Measurements from ENCODE around the gene MRPL55. TPM values are rescaled to one million over a fixed set of nuclear protein-coding genes. Genes with fewer than 3 reads are reported as not detected.

The MRPL55 gene
- total RNA-seq, 1 donor: 32.5 TPM

GRCh38 chr1:228147768-228148167 is 38.7 kb upstream of the MRPL55 start:
- H3K4me3 ChIP-seq (ENCODE audit: low read depth, low read length): no peak overlapping the region
- no peak for TF ChIP-seq CTCF (IDR thresholded peaks at IDR 0.05; ENCODE audit: insufficient read depth, low read length)
- no peak for DNase-seq (ENCODE audit: low read depth)

GRCh38 chr1:228147151-228147693 is 38.1 kb upstream of the MRPL55 start:
- H3K4me3 ChIP-seq (ENCODE audit: low read depth, low read length): no peak overlapping the region
- no peak for TF ChIP-seq CTCF (IDR thresholded peaks at IDR 0.05; ENCODE audit: insufficient read depth, low read length)
- DNase-seq (ENCODE audit: low read depth): no peak

GRCh38 chr1:228146417-228147150 is 37.5 kb upstream of the MRPL55 start:
- no peak overlapping the region for H3K4me3 ChIP-seq (ENCODE audit: low read depth, low read length)
- no peak for TF ChIP-seq CTCF (IDR thresholded peaks at IDR 0.05; ENCODE audit: insufficient read depth, low read length)
- no peak for DNase-seq (ENCODE audit: low read depth)

GRCh38 chr1:228145463-228146416 is 36.6 kb upstream of the MRPL55 start:
- no peak overlapping the region for H3K4me3 ChIP-seq (ENCODE audit: low read depth, low read length)
- TF ChIP-seq CTCF (IDR thresholded peaks at IDR 0.05; ENCODE audit: insufficient read depth, low read length): no peak
- no peak for DNase-seq (ENCODE audit: low read depth)

GRCh38 chr1:228144993-228145343 is 35.9 kb upstream of the MRPL55 start:
- H3K4me3 ChIP-seq (ENCODE audit: low read depth, low read length): no peak overlapping the region
- DNase-seq (ENCODE audit: low read depth): no peak
- TF ChIP-seq CTCF (IDR thresholded peaks at IDR 0.05; ENCODE audit: insufficient read depth, low read length): no peak

GRCh38 chr1:228144193-228144992 is 35.3 kb upstream of the MRPL55 start:
- DNase-seq (ENCODE audit: low read depth): no peak
- H3K4me3 ChIP-seq (ENCODE audit: low read depth, low read length): no peak overlapping the region
- TF ChIP-seq CTCF (IDR thresholded peaks at IDR 0.05; ENCODE audit: insufficient read depth, low read length): no peak

Measured in fibroblast of the aortic adventitia (primary cell).